GM12892 (cell line): ENCODE data around the gene LRRC56.

Source experiments
- POLR2A ChIP-seq: IDR thresholded peaks from 2 replicates; pipeline ENCODE4 v1.6.1; 2011; ENCODE audit warnings: low read depth, low read length, control low read depth
- POLR2AphosphoS5 ChIP-seq: IDR thresholded peaks from 2 replicates; pipeline ENCODE4 v1.6.1; 2011; ENCODE audit warnings: low read depth, low read length, control low read depth

GRCh38 chr11:532986-533585 is 4.2 kb upstream of the LRRC56 start:
- TF ChIP-seq POLR2A (no peak), POLR2AphosphoS5 (no peak)
